GM18526 (cell line): ENCODE results near the gene NLGN2.

Experiments used
- POLR2A ChIP-seq: IDR thresholded peaks from 3 replicates; pipeline ENCODE4 v1.6.1; 2011; ENCODE audit not compliant: insufficient read length; ENCODE audit errors: extremely low read depth

Gene NLGN2

DNA sequence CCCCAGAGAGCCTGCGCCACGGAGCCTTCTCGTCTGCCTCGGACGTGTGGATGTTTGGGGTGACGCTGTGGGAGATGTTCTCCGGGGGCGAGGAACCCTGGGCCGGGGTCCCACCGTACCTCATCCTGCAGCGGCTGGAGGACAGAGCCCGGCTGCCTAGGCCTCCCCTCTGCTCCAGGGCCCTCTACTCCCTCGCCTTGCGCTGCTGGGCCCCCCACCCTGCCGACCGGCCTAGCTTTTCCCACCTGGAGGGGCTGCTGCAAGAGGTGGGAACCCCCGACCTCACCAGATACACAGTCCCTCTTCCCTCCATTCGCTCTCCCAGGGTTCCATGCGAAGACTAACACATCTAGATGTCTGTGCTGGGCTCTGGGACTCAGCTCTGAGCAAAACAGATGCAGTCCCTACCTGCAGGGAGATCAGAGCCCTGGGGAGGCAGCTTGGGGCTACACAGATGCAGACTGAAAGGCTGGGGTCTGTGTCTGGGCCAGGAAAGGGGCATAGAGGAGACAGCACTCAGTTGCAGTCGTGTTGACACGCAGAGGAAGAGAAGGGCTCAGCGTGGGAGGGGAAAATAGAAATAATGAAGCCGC, 23.1 kb upstream of the NLGN2 start:
- no peak for TF ChIP-seq POLR2A

DNA sequence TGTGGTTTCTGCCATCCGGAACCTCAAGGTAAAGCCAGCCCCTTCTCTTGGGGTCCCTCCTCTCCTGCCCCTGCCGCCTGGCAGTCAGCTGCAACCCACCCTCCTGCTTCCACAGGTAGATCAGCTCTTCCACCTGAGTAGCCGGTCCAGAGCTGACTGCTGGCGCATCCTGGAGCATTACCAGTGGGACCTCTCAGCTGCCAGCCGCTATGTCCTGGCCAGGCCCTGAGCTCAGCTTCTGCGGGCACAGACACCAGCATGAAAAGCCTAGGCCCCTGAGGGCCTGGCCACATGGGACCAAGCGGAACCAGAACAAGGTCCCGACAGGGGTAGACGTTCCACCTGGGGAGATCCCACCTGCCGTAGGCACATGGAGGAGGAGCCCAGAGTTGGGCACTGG, 18.8 kb upstream of the NLGN2 start:
- no peak for TF ChIP-seq POLR2A

DNA sequence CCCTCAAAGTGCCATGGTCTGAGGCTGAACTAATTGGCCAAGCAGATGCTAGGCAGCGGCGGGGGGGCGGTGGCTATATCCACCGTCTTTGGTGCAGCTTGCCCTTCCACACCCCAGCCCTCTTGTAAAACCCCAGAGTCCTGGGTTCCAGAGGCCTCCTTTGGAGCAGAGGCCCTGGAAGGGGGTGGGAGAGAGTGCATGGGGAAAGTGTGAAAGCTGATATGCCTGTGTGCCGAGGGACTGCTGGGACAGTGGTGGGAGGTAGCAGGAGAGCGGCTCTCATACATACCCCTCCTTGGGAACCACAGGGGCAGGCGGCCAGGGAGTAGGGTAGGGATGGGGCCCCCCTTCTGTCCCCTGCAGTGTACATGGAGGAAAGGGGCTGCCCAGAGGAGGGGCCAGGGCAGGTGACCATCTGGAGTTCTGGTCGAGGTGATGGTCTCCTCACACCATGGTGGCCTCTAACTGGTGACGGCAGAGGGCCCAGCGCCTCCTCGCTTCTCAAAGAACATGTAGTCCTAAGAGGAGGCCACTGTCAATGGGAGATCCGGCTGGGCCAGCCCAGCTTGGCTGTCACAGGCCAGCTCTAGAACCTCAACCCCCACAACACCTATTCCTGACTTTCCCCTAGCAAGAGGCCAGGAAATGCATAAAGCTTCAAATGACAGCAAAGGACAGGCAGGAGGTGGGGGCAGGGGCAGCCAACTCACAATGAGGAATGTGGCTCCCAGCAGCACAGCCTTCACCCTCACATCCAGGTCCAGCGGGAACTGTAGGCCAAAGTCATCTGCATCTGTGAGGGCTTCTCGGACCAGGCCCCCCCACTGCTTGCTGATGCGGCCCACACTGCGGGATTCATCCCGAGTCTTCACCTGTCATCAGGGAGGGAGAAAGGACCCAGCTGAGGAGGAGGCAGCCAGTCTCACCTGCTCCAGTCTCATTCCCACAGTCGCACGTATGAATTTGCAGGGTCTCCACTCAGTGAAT, 17.4 kb upstream of the NLGN2 start:
- TF ChIP-seq POLR2A, result no peak

DNA sequence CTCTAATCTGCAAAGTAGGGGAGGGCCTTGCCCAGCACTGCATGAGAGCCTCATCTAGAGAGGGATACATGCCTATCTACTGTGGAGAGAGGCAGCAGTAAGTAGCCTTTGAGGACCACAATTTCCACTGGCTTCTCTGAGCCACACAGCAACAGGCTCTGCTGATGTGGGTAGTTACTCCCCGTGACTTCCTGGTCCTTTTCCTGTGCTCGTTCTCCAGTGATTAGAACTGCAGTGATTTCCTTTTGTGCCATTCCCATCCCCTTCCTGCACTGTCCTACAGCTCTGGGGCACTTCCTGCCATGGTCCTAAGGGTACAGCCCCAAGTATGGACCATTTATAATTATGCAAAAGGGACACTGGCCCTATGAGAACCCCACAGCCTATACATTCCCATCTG, 16.3 kb upstream of the NLGN2 start:
- no peak for TF ChIP-seq POLR2A

DNA sequence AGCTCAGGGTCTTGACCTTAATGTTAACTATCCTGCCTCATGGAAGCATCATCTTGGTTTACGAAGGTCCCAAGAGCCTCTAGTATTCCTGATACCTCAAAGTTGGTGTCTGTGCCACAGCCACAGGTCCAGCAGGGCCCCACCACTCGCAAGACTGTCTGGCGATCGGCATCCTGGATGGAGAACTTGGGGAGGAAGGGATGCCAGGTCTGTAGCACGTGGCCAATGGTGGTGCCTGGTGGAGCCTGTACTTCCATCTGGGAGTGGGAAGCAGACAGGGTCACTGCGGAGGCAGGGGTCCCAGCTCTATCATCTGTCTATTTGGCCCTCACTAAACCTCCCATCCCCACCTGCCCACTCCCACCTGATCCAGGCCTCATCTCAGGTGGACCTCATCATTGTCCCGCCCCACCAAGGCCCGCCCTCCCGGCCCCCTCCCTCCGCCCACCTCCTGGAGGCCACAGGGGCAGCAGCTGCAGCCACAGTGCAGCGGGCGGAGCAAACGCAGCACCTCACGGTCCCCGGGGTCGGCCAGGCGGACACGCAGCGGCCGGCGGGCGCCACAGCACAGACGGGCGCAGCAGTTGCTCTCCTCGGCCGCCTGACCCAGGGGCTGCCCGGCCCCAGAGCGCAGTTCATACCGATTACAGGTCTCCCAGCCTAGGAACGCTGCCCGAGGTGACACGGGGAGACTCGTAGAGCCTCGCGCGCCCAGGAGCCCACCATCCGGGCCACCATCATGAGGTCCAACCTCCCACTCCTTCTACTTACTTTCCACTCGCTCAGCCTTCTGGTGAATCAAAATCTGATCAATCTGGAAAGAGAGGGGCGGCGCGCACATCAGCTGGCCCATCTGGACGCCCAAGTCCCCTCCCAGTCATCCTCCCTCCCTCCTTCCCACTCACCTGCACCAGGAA, 14.7 kb upstream of the NLGN2 start:
- no peak for TF ChIP-seq POLR2A

DNA sequence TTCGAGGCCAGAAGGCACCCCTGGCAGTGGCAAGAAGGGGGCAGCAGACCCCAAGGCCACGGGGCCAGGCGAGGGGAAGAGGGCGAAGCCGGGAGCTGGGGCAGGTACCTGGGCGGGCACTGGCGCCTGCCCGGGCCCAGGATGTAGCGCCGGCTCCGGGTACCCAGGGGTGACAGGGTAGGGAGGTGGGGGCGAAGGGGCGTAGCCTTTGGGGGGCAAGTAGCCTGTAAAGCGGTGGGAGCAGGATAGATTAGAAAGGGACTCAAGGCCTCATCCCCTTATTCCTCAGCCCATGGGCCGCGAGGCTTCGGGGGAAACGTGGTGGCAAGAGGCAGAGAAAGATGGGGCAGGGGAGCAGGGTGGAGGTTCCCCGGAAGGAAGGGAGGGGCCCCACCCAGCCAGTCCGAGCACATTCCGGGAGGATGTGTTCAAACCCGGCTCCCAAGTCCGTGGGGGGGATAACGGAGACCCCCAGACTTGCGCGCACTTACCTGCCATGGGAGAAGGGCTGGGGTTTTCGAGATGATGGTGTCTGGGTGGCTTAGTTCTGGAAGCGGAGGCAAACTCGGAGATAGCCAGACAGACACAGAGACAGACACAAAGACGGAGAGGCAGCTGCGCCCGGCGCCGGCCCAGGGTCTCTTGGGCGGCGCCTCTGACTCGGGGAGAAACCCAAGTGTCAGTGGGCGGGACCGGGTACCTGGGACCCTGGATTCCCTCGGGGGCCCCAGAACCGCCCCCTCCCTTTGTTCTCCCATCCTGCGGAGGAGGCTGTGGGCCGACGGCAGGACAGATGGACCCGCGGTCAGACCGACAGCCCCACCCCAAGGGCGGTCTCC, 13.8 kb upstream of the NLGN2 start:
- peak; percentile 42 for TF ChIP-seq POLR2A

DNA sequence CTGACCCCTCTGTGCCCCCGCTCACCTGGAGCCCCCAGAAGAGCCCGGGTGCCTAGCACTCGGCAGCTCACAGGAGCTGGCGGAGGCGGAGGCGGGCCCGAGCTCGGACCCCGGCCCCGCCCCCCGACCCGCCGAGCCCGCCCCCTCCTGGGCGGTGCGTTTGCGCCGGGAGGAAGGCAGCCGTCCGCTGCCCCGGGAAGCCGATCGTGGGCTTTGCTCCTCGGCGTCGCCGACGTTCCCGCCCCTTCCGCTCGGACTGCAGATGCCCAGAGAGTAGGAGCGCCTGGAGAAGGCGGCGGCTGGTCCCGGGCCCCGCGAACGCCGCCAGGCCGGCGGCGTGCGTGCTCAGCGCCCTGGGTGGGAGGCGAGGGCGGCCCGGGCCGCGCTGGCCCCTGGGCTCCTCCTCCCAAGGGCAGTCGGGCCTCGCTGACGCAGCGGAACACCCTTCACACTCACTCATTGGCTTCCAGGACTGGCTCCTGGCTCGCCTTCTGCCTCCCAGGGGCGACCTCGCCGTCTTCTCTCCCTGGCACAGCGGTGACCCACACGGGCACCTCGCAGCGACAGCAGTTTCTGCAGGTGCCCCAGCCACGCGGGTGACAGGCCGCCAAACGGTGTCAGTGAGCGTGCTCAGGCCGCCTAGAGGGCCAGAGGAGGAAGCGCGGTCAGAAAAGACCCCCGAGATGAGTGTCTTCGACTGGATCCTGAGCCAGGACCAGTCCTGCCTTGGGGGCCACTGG, 13.0 kb upstream of the NLGN2 start, which contains the start of gene PLSCR3:
Gene PLSCR3, minus strand, starts transcription at position 74 of the 740 bp plus-strand sequence. CDS start 415 bp downstream, outside the sequence.
- peak; percentile 71 for TF ChIP-seq POLR2A

DNA sequence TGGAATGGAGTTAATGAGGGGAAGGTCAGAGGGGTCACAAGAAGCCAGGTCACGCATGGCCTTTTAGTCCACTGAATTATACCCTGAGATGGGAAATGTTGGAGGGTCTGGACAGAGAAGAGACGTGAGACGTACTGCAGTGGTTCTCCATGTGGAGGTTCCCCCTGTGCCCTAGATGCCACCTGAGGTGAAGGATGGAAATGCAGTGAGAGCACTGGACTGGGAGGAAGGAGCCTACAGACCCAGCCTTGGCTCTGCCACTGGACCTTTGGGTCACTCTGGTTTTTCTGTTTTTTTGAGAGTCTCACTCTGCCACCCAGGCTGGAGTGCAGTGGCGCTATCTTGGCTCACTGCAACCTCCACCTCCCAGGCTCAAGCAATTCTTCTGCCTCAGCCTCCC, 11.5 kb upstream of the NLGN2 start:
- no peak for TF ChIP-seq POLR2A

DNA sequence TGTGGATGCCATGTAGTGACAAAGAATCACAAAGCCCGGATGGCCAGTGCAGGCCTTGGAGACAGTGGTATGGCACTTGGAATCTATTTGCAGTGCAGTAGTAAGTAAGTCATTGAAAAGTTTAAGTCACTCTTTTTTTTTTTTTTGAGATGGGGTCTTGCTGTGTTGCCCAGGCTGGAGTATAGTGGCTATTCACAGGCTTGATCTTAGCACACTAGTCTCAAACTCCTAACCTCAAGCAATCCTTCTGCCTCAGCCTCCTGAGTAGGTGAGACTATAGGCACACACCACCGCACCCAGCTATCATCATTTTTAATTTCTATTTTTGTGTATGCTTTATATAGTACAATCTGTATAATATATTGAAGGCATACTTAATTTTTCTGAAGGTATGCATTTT, 9.0 kb upstream of the NLGN2 start:
- no peak for TF ChIP-seq POLR2A

DNA sequence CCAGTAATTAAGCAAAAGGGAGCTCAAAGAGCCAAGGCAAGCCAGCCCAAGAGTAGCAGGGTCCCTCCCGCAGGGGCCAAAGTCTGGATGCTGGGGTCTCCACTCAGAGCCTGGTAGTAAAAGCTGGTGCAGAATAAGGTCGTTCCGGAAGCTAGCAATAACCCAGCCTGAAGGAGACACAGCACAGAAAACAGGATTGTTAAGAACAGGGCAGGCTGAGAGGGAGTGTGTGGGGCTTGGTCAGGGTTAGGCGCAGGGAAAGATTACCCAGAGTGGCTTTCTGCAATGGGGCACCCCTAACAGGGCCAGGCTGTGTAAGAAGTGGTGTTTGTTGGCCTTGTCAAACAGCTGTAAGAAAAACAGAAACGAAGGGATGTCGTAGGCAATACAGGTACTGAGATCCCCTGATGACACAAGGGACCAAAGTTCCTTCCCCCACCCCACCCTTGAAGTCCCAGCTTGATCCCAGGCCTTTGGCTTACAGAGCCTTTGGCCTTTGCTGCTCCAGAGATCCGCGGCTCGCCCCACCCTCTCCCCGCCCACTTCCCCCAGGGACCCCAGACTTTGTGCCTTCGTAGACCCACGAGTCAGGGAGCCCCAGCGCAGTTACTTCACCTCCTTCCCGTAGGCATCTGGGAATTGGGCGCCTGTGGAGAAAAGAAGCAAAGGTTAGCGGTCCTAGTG, 4.5 kb upstream of the NLGN2 start:
- no peak for TF ChIP-seq POLR2A

DNA sequence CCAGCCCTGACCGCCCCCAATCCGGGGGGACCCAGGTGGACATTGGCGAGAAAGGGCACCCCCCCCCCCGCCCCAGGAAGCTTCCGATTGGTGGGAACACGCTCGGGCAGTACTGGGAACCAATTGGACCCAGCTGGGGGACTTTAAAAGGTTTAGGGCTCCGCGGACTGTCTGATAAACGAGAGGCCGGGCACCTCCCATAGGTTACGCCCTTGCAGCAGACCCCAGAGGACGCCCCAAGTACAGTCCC, 4.0 kb upstream of the NLGN2 start:
- TF ChIP-seq POLR2A, result no peak

DNA sequence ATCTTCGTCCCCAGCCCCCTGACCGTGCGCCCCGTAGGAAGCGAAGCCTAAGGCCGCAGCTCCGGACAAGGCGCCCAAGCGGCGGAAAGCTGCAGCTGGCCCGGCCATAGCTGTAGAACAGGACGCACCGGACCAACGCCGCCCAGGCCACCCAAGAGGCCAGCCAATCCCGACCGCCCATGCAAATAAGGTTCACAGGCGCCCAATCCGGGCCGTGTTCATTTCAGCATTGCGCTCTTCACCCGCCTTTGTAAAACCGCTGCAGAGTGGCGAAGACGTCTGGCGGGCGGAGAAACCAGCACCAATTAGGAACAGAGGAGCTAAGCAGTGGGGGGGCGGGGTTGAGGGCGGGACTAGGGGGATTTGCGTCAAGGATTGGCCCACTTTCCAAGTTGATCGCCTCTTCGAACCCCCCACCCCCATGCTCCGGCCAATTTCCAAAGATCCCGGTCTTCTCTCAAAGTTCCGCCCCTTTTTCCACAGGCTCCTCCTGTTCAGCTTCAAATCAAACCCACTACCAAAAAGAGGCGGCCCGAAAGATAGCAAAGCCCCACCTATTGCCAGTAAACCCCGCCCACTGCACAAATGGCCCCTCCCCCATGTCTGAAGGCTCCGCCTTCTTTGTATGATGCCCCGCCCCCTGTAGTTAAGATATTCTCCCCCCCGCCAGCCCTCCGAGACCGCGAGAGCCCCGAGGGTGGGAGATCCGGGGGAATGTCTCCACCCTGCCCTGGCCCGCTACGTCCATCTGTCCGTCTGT, 3.5 kb upstream of the NLGN2 start, which contains the start of gene TMEM256:
Gene TMEM256, minus strand, starts transcription at position 121 of the 760 bp plus-strand sequence. Its CDS starts 13 bp downstream, at position 108.
- peak; percentile 95 for TF ChIP-seq POLR2A
